Activated CD4-positive, alpha-beta memory T cell treated with anti-CD3 and anti-CD28 coated beads, Interleukin-2, amount 10 ng/mL, durations not matched to agents 7 days and 5 days (primary cell): ENCODE data around the gene FOXO3B. TPM values are rescaled to one million over a fixed set of nuclear protein-coding genes. Genes with fewer than 3 reads are reported as not detected.
"Not testable (repeated sequence)": the region's sequence is repeated elsewhere in the genome, so short reads cannot be mapped to it uniquely, and the experiment has no call there.

Experiments
- CTCF ChIA-PET: fragments of 350-600 bp; sonication (Branson Sonifier 250); formaldehyde crosslinking; loops from one replicate; lab custom pipeline; 2021; ENCODE audit warnings: antibody characterized with exemption, inconsistent platforms; lab: Charles Lee
- POLR2A ChIA-PET: fragments of 350-600 bp; sonication (Branson Sonifier 250); formaldehyde crosslinking; loops from one replicate; lab custom pipeline; 2021; ENCODE audit warnings: antibody characterized with exemption; lab: Charles Lee
- DNase-seq: peaks from one replicate; pipeline ENCODE4 v3.0.0-alpha.2; 2020
- H3K27ac Mint-ChIP-seq: one replicate; pipeline ENCODE4 v1.8.0; 2021; ENCODE audit warnings: mild to moderate bottlenecking, mixed read lengths
- H3K27me3 Mint-ChIP-seq: one replicate; pipeline ENCODE4 v1.8.0; 2021; ENCODE audit warnings: mixed read lengths
- H3K36me3 Mint-ChIP-seq: one replicate; pipeline ENCODE4 v1.8.0; 2021; ENCODE audit warnings: low read depth, mixed read lengths
- H3K4me1 Mint-ChIP-seq: one replicate; pipeline ENCODE4 v1.8.0; 2021; ENCODE audit warnings: mixed read lengths
- H3K4me3 Mint-ChIP-seq: one replicate; pipeline ENCODE4 v1.8.0; 2021; ENCODE audit warnings: mild to moderate bottlenecking, mixed read lengths
- H3K9me3 Mint-ChIP-seq: one replicate; pipeline ENCODE4 v1.8.0; 2021; ENCODE audit warnings: mixed read lengths
- total RNA-seq, 2 experiments: library from RNA; stranded (reverse); gene quantifications; one replicate each; pipeline ENCODE4 v1.2.3, GENCODE V29; 2021

The FOXO3B gene
- total RNA-seq, 2 experiments from 2014 or later: 1.2 to 1.8 TPM

- H3K36me3 Mint-ChIP-seq, CTCF ChIA-PET, H3K4me1 Mint-ChIP-seq, H3K9me3 Mint-ChIP-seq, POLR2A ChIA-PET, H3K27ac Mint-ChIP-seq, H3K4me3 Mint-ChIP-seq, DNase-seq: not testable (repeated sequence)
- peaks cover 18% of the 10 kb centered on the region for H3K27me3 Mint-ChIP-seq
Observed at GRCh38 chr17:18634550-18635263, 47.4 kb downstream of the FOXO3B start.

Other genes starting within 250 kb of the FOXO3B start
- 1 to 10 TPM; 3.0 to 3.6 TPM for gene LGALS9C, start 205.5 kb downstream of the FOXO3B start, total RNA-seq
- gene TBC1D28, start 37.9 kb downstream of the FOXO3B start, total RNA-seq: not detected
- gene FBXW10, start 61.7 kb upstream of the FOXO3B start, total RNA-seq: not detected
- gene TVP23B, start 98.9 kb upstream of the FOXO3B start, total RNA-seq: 10 to 100 TPM; 25.5 to 27.4 TPM
- gene PRPSAP2, start 175.8 kb upstream of the FOXO3B start, total RNA-seq: 10 to 100 TPM; 36.0 to 36.6 TPM